ENCODE measurements around the gene ZBTB8A.

The ZBTB8A gene

DNA sequence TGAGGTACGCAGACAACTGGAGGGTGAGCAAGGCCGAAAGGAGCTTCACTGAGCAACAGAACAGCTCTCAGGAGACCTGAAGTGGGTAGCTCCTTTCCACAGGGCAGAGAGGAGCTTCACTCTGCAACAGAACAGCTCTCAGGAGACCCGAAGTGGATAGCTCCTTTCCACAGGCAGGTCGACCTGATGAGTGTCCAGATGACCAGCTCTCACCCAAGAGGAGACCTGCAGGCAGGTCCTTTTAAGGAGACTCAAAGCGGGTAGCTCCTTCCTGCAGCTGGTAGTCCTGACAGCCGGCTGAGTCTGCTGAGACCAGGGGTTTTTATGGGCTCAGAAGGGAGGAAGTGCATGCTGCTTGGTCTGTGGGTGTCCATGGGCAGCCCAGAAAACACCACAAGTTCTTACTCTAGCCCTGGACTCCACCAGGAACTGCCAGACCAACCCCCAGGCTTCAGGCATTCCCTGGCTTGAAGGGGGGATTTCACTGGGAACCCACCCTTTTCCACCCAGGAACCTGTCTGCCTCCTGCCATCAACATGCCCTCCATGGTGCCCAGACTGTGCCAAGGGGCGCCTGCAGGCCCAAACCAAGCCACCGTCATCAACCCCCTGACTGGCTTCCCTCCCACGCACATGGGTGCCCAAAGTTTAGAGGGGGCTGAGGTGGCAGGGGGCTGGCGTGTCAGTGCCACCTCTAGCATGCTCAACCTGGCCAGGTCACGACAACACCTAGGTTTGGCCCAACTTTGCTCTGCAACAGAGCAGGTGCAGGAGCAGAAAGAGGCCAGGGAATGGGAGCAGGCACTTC lies 67.5 kb downstream of the ZBTB8A start:
- no peak for FAIRE-seq
- no peak for DNase-seq (ENCODE audit: insufficient read length, low spot score)
- TF ChIP-seq, protein P1, sequence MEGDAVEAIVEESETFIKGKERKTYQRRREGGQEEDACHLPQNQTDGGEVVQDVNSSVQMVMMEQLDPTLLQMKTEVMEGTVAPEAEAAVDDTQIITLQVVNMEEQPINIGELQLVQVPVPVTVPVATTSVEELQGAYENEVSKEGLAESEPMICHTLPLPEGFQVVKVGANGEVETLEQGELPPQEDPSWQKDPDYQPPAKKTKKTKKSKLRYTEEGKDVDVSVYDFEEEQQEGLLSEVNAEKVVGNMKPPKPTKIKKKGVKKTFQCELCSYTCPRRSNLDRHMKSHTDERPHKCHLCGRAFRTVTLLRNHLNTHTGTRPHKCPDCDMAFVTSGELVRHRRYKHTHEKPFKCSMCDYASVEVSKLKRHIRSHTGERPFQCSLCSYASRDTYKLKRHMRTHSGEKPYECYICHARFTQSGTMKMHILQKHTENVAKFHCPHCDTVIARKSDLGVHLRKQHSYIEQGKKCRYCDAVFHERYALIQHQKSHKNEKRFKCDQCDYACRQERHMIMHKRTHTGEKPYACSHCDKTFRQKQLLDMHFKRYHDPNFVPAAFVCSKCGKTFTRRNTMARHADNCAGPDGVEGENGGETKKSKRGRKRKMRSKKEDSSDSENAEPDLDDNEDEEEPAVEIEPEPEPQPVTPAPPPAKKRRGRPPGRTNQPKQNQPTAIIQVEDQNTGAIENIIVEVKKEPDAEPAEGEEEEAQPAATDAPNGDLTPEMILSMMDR (IDR thresholded peaks at IDR 0.05; ENCODE audit: insufficient read depth, missing control alignments) = no peak

DNA sequence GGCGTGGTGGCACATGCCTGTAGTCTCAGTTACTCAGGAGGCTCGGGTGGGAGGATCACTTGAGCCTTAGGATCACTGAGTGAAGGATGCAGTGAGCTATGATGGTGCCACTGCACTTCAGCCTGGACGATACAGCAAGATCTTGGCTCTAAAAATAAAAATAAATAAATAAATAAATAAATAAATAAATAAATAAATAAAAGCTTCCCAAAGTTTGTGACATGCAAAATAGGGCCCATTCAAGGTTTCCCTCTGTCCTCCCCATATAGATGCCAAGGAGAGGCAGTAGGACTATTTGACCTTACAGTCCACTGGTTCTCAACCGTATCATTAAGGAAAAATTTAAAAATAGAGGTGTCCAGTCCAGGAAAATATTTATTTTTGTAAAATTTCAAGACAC lies 70.0 kb downstream of the ZBTB8A start:
- FAIRE-seq (no peak), DNase-seq (ENCODE audit: insufficient read length, low spot score) (no peak)
- TF ChIP-seq, protein P1 (IDR thresholded peaks at IDR 0.05; ENCODE audit: insufficient read depth, missing control alignments) = no peak

DNA sequence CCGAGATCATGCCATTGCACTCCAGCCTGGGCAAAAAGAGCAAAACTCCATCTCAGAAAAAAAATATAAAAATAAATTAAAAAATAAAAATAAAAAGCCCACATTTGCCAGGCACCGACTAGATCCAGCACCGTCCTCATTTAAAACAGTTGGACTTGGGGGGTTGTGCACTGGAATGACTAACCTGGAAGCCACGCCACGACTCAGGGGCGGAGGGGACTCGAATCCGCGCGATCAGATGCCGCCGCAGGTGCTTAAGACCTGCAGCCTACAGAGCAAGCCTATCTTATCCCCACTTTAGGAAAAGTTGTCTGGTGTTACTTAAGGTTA lies 72.6 kb downstream of the ZBTB8A start:
- no peak for DNase-seq (ENCODE audit: insufficient read length, low spot score)
- TF ChIP-seq, protein P1 (IDR thresholded peaks at IDR 0.05; ENCODE audit: insufficient read depth, missing control alignments) = no peak
- FAIRE-seq = no peak

DNA sequence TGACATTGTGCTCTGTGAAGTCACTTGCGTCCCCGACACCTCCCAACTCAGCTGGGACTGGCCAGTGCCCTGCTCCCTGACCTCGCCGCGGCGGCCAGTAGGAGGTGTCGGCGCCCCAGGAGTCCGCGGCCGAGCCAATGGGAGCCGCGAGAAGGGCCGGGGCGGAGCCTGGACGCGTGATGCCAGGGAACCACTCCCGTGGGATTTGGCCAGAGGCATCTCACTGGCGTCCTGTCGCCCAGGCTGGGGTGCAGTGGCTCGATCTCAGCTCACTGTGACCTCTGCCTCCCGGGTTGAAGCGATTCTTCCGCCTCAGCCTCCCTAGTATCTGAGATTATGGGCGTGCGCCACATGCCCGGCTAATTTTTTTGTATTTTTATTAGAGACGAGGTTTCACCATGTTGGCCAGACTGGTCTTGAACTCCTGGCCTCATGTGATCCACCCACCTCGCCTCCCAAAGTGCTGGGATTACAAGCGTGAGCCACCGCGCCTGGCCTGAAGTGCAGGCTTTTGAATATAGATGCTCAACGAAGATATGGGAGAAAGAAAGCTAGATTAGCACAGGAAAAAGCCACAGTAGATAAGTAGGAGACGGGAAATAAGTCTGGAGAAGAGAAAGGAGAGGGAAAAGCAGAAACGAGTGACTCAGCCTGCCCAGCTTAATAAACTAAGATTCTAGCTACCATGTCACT lies 73.1 kb downstream of the ZBTB8A start:
- DNase-seq (ENCODE audit: insufficient read length, low spot score) (peak; percentile 79), FAIRE-seq (no peak)
- TF ChIP-seq, protein P1 (IDR thresholded peaks at IDR 0.05; ENCODE audit: insufficient read depth, missing control alignments) = no peak

DNA sequence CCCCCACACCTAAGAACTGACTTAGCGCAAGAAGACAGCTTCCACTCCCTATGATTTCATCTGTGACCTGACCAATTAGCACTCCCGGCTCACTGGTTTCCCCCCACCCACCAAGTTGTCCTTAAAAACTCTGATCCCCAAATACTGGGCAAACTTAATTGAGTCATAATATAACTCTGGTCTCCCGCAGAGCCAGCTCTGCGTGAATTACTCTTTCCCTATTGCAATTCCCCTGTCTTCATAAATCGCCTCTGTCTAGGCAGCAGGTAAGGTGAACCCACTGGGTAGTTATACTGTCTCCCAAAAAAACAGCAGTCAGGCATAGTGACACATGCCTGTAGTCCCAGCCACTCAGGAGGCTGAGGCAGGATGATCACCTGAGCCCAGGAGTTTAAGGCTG lies 74.2 kb downstream of the ZBTB8A start:
- FAIRE-seq (no peak), DNase-seq (ENCODE audit: insufficient read length, low spot score) (no peak)
- TF ChIP-seq, protein P1 (IDR thresholded peaks at IDR 0.05; ENCODE audit: insufficient read depth, missing control alignments) = no peak

DNA sequence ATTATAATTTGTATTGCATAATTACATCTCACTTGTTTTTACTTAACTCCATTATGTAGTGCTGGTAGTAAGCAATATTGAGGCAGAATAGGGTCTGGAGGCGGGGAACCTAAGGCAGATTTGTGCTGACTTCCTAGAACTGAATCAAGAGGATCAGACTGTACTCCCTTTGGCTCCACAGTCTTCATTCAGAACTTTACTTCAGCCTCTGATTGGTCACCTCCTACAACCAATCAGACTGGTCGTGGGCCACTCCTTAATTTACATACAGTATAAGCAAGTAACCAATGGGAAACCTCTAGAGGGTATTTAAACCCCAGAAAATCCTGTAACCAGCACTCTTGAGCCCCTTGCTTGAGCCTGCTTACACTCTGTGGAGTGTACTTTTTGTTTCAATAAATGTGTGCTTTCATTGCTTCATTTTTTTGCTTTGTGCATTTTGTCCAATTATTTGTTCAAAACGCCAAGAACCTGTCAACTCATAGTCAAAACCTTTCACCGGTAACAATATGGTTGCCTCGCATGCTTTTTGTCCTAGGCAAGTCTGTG lies 79.5 kb downstream of the ZBTB8A start:
- FAIRE-seq (no peak), DNase-seq (ENCODE audit: insufficient read length, low spot score) (no peak)
- TF ChIP-seq, protein P1 (IDR thresholded peaks at IDR 0.05; ENCODE audit: insufficient read depth, missing control alignments) = no peak

Measured in D721Med (cell line).